Stimulated activated memory B cell treated with anti-CD40 and anti-IgM and Interleukin-4, amounts not matched to agents 10 μg/mL and 1 μg/mL and 100 μg/mL, for 72 hours (primary cell): Measurements from ENCODE around the gene THOP1.

Source experiments
- ATAC-seq: fragments of 150-1000 bp; cut with Tn5 transposase; 2 replicates; pipeline ENCODE4 v1.10.0; 2021
- H3K27ac Mint-ChIP-seq: one replicate; pipeline ENCODE4 v1.8.0; 2022; ENCODE audit warnings: mild to moderate bottlenecking, mixed read lengths
- H3K27me3 Mint-ChIP-seq: one replicate; pipeline ENCODE4 v1.8.0; 2022; ENCODE audit warnings: mixed read lengths
- H3K36me3 Mint-ChIP-seq: one replicate; pipeline ENCODE4 v1.8.0; 2022; ENCODE audit warnings: mixed read lengths
- H3K4me1 Mint-ChIP-seq: one replicate; pipeline ENCODE4 v1.8.0; 2022; ENCODE audit warnings: mixed read lengths
- H3K4me3 Mint-ChIP-seq: one replicate; pipeline ENCODE4 v1.8.0; 2022; ENCODE audit warnings: mild to moderate bottlenecking, moderate library complexity, mixed read lengths
- H3K9me3 Mint-ChIP-seq: one replicate; pipeline ENCODE4 v1.8.0; 2022; ENCODE audit warnings: mixed read lengths

The THOP1 gene

GRCh38 chr19:2770055-2771013 lies 15.0 kb upstream of the THOP1 start:
- no peaks in the 10 kb centered on the region for H3K9me3 Mint-ChIP-seq
- no peaks in the 10 kb centered on the region for H3K27me3 Mint-ChIP-seq
- peaks cover 18% of the 10 kb centered on the region for H3K4me1 Mint-ChIP-seq
- H3K27ac Mint-ChIP-seq: no peak overlapping the region
- no peak overlapping the region for H3K4me3 Mint-ChIP-seq
- no peak for ATAC-seq
- peaks cover 17% of the 10 kb centered on the region for H3K36me3 Mint-ChIP-seq

- Mint-ChIP-seq H3K36me3 (peaks cover 28% of the 10 kb centered on the region), H3K9me3 (no peaks in the 10 kb centered on the region), H3K27me3 (no peaks in the 10 kb centered on the region), H3K27ac (no peak overlapping the region), H3K4me3 (no peak overlapping the region), H3K4me1 (peaks cover 30% of the 10 kb centered on the region)
- ATAC-seq: no peak
Measured at GRCh38 chr19:2771786-2772674, 13.3 kb upstream of the THOP1 start.

GRCh38 chr19:2774083-2774679 lies 11.1 kb upstream of the THOP1 start:
- Mint-ChIP-seq H3K4me3 (no peak overlapping the region), H3K4me1 (peaks cover 47% of the 10 kb centered on the region), H3K27ac (no peak overlapping the region), H3K36me3 (peaks cover 27% of the 10 kb centered on the region), H3K27me3 (no peaks in the 10 kb centered on the region), H3K9me3 (no peaks in the 10 kb centered on the region)
- no peak for ATAC-seq

- Mint-ChIP-seq H3K4me3 (peak overlapping the region; percentile 80), H3K27ac (peak overlapping the region; percentile 91), H3K4me1 (peaks cover 49% of the 10 kb centered on the region), H3K27me3 (no peaks in the 10 kb centered on the region), H3K36me3 (peaks cover 27% of the 10 kb centered on the region), H3K9me3 (no peaks in the 10 kb centered on the region)
- no peak for ATAC-seq
Measured at GRCh38 chr19:2774953-2775555, 10.2 kb upstream of the THOP1 start.

GRCh38 chr19:2775556-2776430 lies 9.5 kb upstream of the THOP1 start:
- Mint-ChIP-seq H3K27me3 (no peaks in the 10 kb centered on the region), H3K4me3 (peak overlapping the region; percentile 80), H3K4me1 (peaks cover 56% of the 10 kb centered on the region), H3K27ac (peak overlapping the region; percentile 91), H3K9me3 (no peaks in the 10 kb centered on the region), H3K36me3 (peaks cover 27% of the 10 kb centered on the region)
- peak; percentile 65 for ATAC-seq

- H3K27ac Mint-ChIP-seq: no peak overlapping the region
- no peak for ATAC-seq
- peaks cover 27% of the 10 kb centered on the region for H3K36me3 Mint-ChIP-seq
- peaks cover 70% of the 10 kb centered on the region for H3K4me1 Mint-ChIP-seq
- H3K9me3 Mint-ChIP-seq: no peaks in the 10 kb centered on the region
- H3K4me3 Mint-ChIP-seq: no peak overlapping the region
- no peaks in the 10 kb centered on the region for H3K27me3 Mint-ChIP-seq
Measured at GRCh38 chr19:2777952-2778683, 7.2 kb upstream of the THOP1 start.

GRCh38 chr19:2779121-2779740 lies 6.1 kb upstream of the THOP1 start:
- Mint-ChIP-seq H3K4me3 (no peak overlapping the region), H3K27me3 (no peaks in the 10 kb centered on the region), H3K27ac (no peak overlapping the region), H3K9me3 (no peaks in the 10 kb centered on the region), H3K4me1 (peaks cover 76% of the 10 kb centered on the region), H3K36me3 (peaks cover 26% of the 10 kb centered on the region)
- ATAC-seq: no peak

GRCh38 chr19:2780284-2780683 lies 5.0 kb upstream of the THOP1 start:
- Mint-ChIP-seq H3K9me3 (no peaks in the 10 kb centered on the region), H3K4me3 (no peak overlapping the region), H3K27ac (no peak overlapping the region), H3K36me3 (peaks cover 19% of the 10 kb centered on the region), H3K27me3 (no peaks in the 10 kb centered on the region), H3K4me1 (peaks cover 67% of the 10 kb centered on the region)
- ATAC-seq: no peak

- no peaks in the 10 kb centered on the region for H3K9me3 Mint-ChIP-seq
- H3K4me3 Mint-ChIP-seq: peak overlapping the region; percentile 86
- peak overlapping the region; percentile 91 for H3K27ac Mint-ChIP-seq
- H3K4me1 Mint-ChIP-seq: peaks cover 69% of the 10 kb centered on the region
- no peak for ATAC-seq
- no peaks in the 10 kb centered on the region for H3K27me3 Mint-ChIP-seq
- peaks cover 7% of the 10 kb centered on the region for H3K36me3 Mint-ChIP-seq
Measured at GRCh38 chr19:2782329-2782935, 2.9 kb upstream of the THOP1 start.

- no peaks in the 10 kb centered on the region for H3K9me3 Mint-ChIP-seq
- H3K27ac Mint-ChIP-seq: peak within 1 kb of the TSS; percentile 91
- peaks cover 12% of the 10 kb centered on the region for H3K36me3 Mint-ChIP-seq
- ATAC-seq: peak; percentile 91
- peaks cover 73% of the 10 kb centered on the region for H3K4me1 Mint-ChIP-seq
- no peaks in the 10 kb centered on the region for H3K27me3 Mint-ChIP-seq
- peak within 1 kb of the TSS; percentile 86 for H3K4me3 Mint-ChIP-seq
Measured at GRCh38 chr19:2782936-2783780, 2.1 kb upstream of the THOP1 start, which contains the start of gene SGTA. SGTA (minus strand) TSS chr19:2783273; CDS start chr19:2769068, 14,205 bp downstream.

- no peaks in the 10 kb centered on the region for H3K9me3 Mint-ChIP-seq
- no peaks in the 10 kb centered on the region for H3K27me3 Mint-ChIP-seq
- H3K4me1 Mint-ChIP-seq: peaks cover 74% of the 10 kb centered on the region
- H3K36me3 Mint-ChIP-seq: peaks cover 15% of the 10 kb centered on the region
- H3K4me3 Mint-ChIP-seq: peak overlapping the region; percentile 86
- peak overlapping the region; percentile 91 for H3K27ac Mint-ChIP-seq
- ATAC-seq: no peak
Measured at GRCh38 chr19:2783781-2784145, 1.5 kb upstream of the THOP1 start.

GRCh38 chr19:2787115-2787514 lies 1.8 kb downstream of the THOP1 start:
- H3K9me3 Mint-ChIP-seq: no peaks in the 10 kb centered on the region
- no peak overlapping the region for H3K27ac Mint-ChIP-seq
- H3K4me1 Mint-ChIP-seq: peaks cover 76% of the 10 kb centered on the region
- no peaks in the 10 kb centered on the region for H3K27me3 Mint-ChIP-seq
- H3K4me3 Mint-ChIP-seq: peak overlapping the region; percentile 23
- peaks cover 36% of the 10 kb centered on the region for H3K36me3 Mint-ChIP-seq
- ATAC-seq: no peak
